ENCODE results near the gene RAB8B. TPM values are rescaled to one million over a fixed set of nuclear protein-coding genes. Genes with fewer than 3 reads are reported as not detected.

RAB8B gene
- total RNA-seq, 1 experiment from 2014 or later: 33.8 TPM

DNA sequence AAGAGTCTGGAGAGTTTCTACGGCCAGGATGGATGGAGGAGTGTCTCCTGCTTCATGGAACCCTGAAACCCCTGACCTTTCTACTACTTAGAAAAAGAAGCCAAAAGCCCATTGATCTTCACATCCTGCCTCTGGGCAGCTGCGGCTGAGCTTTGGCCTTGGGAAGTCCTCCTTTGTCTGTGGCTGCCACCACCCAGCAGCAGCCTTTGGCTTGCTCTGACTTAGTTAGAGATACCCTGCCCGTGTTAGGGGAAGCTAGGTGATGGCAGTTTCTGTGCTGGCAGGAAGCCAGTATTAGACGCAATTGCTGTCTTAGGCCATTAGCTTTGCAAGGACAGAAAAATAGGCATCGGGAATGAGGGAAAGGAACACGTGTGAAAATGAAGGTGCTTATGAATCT, 106.8 kb downstream of the RAB8B start:
- H3K4ac ChIP-seq (ENCODE audit: low read depth, low read length): no peak overlapping the region
- Mint-ChIP-seq H3K27me3 (ENCODE audit: low read depth) (no peaks in the 10 kb centered on the region), H3K4me3 (no peak overlapping the region), H3K27ac (no peak overlapping the region), H3K36me3 (ENCODE audit: insufficient read depth in 1 of 3, low read depth in 3 of 3) (peaks cover 0 to 13% (median 7%) of the 10 kb centered on the region in 3 experiments; a peak in 4 of 7 replicates), H3K4me1 (peaks cover 4 to 11% of the 10 kb centered on the region in 2 experiments; a peak in 3 of 4 replicates), H3K9me3 (no peaks in the 10 kb centered on the region)
- H2BK5ac ChIP-seq (ENCODE audit: insufficient read length, low read length): no peak overlapping the region
- no peak overlapping the region for H2BK120ac ChIP-seq (ENCODE audit: low read depth, low read length, poor library complexity, severe bottlenecking)
- H3K79me2 ChIP-seq (ENCODE audit: insufficient read depth, low read length): no peaks in the 10 kb centered on the region
- no peaks in the 10 kb centered on the region for H3K4me1 ChIP-seq (ENCODE audit: insufficient read depth, low read length)
- no peaks in the 10 kb centered on the region for H3K79me1 ChIP-seq (ENCODE audit: insufficient read depth, low read depth, low read length, poor library complexity, severe bottlenecking)
- no peak overlapping the region for H3K23ac ChIP-seq (ENCODE audit: insufficient read length, low read depth, low read length)
- H2AK5ac ChIP-seq (ENCODE audit: insufficient read length, low read length): no peak overlapping the region
- no peak overlapping the region for H3K4me2 ChIP-seq (ENCODE audit: insufficient read depth, insufficient read length, low read length)
- H2BK12ac ChIP-seq (ENCODE audit: insufficient read length, low read depth, low read length): no peak overlapping the region
- H3K27me3 ChIP-seq (ENCODE audit: insufficient read depth, low read length): no peaks in the 10 kb centered on the region
- H3K18ac ChIP-seq (ENCODE audit: insufficient read length, low read depth, low read length): no peak overlapping the region
- no peak overlapping the region for H2BK20ac ChIP-seq (ENCODE audit: low read depth, low read length, poor library complexity, severe bottlenecking)
- no peak overlapping the region for H2AFZ ChIP-seq (ENCODE audit: low read length)
- no CpG with 5 or more reads among the region's 6 CpGs for WGBS (ENCODE audit: extremely low coverage, insufficient read length, low lambda C conversion rate)
- H2BK15ac ChIP-seq (ENCODE audit: low read depth, low read length): no peak overlapping the region
- TF ChIP-seq, protein P1, sequence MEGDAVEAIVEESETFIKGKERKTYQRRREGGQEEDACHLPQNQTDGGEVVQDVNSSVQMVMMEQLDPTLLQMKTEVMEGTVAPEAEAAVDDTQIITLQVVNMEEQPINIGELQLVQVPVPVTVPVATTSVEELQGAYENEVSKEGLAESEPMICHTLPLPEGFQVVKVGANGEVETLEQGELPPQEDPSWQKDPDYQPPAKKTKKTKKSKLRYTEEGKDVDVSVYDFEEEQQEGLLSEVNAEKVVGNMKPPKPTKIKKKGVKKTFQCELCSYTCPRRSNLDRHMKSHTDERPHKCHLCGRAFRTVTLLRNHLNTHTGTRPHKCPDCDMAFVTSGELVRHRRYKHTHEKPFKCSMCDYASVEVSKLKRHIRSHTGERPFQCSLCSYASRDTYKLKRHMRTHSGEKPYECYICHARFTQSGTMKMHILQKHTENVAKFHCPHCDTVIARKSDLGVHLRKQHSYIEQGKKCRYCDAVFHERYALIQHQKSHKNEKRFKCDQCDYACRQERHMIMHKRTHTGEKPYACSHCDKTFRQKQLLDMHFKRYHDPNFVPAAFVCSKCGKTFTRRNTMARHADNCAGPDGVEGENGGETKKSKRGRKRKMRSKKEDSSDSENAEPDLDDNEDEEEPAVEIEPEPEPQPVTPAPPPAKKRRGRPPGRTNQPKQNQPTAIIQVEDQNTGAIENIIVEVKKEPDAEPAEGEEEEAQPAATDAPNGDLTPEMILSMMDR (conservative IDR thresholded peaks at IDR 0.05): no peak
- H3K56ac ChIP-seq (ENCODE audit: insufficient read length, low read depth, low read length): no peak overlapping the region
- H3T11ph ChIP-seq (ENCODE audit: low read length): no peak overlapping the region
- no peaks in the 10 kb centered on the region for H3K23me2 ChIP-seq (ENCODE audit: insufficient read length, low read depth, low read length, poor library complexity, severe bottlenecking)
- no peak overlapping the region for H4K8ac ChIP-seq (replicated peaks; ENCODE audit: insufficient read length, low read depth, low read length)
- H4K91ac ChIP-seq (ENCODE audit: insufficient read length, low read depth, low read length): no peak overlapping the region
- no peaks in the 10 kb centered on the region for H3K9me3 ChIP-seq (ENCODE audit: control insufficient read depth, low read depth, low read length)
- no peak overlapping the region for H3K9ac ChIP-seq (ENCODE audit: extremely low read depth, insufficient read length, low read length)
- no peaks in the 10 kb centered on the region for H4K20me1 ChIP-seq (ENCODE audit: control insufficient read depth, insufficient read depth, insufficient read length)
- DNase-seq: no peak
- no peak overlapping the region for H3K27ac ChIP-seq (ENCODE audit: insufficient read length, low read depth, low read length)
- H3K14ac ChIP-seq (ENCODE audit: insufficient read depth, low read length): no peak overlapping the region
- H4K5ac ChIP-seq (ENCODE audit: insufficient read length, low read depth, low read length): no peak overlapping the region

All from H9 (cell line).